GM06990 (cell line): ENCODE measurements around the gene GSTM3.
"Not testable (repeated sequence)": the region's sequence is repeated elsewhere in the genome, so short reads cannot be mapped to it uniquely, and the experiment has no call there.

Experiments
- DNase-seq: peaks from one replicate; pipeline ENCODE4 v3.0.0-alpha.2; 2011; ENCODE audit not compliant: insufficient read length; ENCODE audit errors: extremely low read depth
- H3K27me3 ChIP-seq: replicated peaks from 2 replicates; pipeline ENCODE4 v1.6.0; 2011; ENCODE audit warnings: low read length; ENCODE audit not compliant: control insufficient read depth, insufficient read depth
- H3K36me3 ChIP-seq: 2 replicates; pipeline ENCODE4 v1.5.1; 2011; ENCODE audit warnings: low read length; ENCODE audit not compliant: control insufficient read depth, insufficient read depth
- H3K4me3 ChIP-seq: replicated peaks from 2 replicates; pipeline ENCODE4 v1.5.1; 2011; ENCODE audit warnings: low read depth, mild to moderate bottlenecking, control low read depth, low read length
- TF ChIP-seq, protein P1 (sequence below): IDR thresholded peaks from 2 replicates; pipeline ENCODE4 v1.5.1; 2011; ENCODE audit warnings: low read length, control low read depth, mild to moderate bottlenecking, inconsistent platforms; ENCODE audit not compliant: insufficient read depth, poor library complexity, severe bottlenecking

GSTM3 gene

DNA sequence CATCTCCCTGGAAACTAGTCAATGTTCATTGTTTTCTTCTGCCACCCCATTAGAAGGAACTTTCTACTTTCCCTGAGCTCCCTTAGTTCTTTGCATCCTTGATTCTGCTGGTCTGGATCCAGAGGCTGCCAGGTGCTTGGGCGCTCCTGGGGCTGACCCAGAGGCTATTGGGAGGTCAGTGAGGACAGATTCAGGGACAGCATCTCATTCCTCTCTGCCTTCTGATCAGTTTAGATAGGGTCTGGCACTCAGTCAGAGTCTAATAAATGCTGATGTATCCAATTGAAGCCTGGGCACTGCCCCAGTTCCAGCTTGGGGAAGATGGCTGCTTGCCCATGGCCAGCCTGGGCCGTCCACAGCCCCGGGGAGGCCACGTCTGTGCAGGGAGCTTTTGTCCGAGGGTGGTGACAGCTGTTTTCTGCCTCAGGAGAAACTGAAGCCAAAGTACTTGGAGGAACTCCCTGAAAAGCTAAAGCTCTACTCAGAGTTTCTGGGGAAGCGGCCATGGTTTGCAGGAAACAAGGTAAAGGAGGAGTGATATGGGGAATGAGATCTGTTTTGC, 50.9 kb downstream of the GSTM3 start:
- TF ChIP-seq, protein P1, sequence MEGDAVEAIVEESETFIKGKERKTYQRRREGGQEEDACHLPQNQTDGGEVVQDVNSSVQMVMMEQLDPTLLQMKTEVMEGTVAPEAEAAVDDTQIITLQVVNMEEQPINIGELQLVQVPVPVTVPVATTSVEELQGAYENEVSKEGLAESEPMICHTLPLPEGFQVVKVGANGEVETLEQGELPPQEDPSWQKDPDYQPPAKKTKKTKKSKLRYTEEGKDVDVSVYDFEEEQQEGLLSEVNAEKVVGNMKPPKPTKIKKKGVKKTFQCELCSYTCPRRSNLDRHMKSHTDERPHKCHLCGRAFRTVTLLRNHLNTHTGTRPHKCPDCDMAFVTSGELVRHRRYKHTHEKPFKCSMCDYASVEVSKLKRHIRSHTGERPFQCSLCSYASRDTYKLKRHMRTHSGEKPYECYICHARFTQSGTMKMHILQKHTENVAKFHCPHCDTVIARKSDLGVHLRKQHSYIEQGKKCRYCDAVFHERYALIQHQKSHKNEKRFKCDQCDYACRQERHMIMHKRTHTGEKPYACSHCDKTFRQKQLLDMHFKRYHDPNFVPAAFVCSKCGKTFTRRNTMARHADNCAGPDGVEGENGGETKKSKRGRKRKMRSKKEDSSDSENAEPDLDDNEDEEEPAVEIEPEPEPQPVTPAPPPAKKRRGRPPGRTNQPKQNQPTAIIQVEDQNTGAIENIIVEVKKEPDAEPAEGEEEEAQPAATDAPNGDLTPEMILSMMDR = no peak
- Histone ChIP-seq H3K36me3 (no peaks in the 10 kb centered on the region), H3K27me3 (no peaks in the 10 kb centered on the region), H3K4me3 (no peak overlapping the region)
- no peak for DNase-seq

DNA sequence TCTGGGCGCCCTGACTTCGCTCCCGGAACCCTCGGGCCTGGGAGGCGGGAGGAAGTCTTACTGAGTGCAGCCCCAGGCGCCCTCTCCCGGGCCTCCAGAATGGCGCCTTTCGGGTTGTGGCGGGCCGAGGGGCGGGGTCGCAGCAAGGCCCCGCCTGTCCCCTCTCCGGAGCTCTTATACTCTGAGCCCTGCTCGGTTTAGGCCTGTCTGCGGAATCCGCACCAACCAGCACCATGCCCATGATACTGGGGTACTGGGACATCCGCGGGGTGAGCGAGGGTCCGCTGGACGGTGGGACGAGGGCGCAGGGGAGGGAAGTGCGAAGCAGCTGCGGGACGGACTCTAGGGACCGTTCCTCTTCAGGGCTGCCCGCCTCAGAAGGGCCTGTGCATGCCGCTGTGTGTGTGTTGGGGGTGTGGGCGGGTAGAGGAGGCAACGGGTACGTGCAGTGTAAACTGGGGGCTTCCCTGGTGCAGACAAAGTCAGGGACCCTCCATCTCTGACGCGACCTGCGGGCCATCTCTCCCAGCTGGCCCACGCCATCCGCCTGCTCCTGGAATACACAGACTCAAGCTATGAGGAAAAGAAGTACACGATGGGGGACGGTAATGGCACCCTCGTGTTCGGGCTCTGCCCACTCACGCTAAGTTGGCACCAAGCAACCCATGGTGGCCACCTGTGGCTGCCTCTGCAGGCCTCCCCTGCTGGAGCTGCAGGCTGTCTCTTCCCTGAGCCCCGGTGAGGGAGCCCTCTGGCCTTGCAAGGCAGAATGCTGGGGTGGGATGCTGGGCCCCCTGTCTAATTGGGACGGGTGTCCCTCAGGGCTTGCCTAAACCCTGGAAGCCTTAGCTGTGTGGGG, 53.0 kb downstream of the GSTM3 start, which contains the start of gene GSTM1:
Gene GSTM1, plus strand, starts transcription at position 177 of the 859 bp plus-strand sequence. Its CDS starts 57 bp downstream, at position 234.
- TF ChIP-seq, protein P1 = no peak
- no peak for DNase-seq
- Histone ChIP-seq H3K4me3 (no peak within 1 kb of the TSS), H3K27me3 (no peaks in the 10 kb centered on the region), H3K36me3 (no peaks in the 10 kb centered on the region)

DNA sequence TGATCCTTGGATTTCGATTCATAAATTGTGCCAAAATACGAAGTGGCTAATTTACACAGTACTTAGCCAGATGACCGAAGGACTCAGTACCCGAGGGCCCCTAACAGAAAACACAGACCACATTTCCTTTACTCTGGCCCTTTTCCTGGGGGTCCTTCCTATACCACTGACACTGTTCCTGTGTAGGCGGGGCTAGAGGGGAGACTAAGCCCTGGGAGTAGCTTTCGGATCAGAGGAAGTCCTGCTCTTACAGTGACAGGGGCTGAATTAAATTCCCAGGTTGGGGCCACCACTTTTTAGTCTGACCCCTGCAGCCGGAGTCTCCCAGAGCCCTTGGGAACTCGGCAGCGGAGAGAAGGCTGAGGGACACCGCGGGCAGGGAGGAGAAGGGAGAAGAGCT, 53.7 kb downstream of the GSTM3 start:
- not testable (repeated sequence) for H3K27me3 ChIP-seq, H3K4me3 ChIP-seq, H3K36me3 ChIP-seq, DNase-seq

DNA sequence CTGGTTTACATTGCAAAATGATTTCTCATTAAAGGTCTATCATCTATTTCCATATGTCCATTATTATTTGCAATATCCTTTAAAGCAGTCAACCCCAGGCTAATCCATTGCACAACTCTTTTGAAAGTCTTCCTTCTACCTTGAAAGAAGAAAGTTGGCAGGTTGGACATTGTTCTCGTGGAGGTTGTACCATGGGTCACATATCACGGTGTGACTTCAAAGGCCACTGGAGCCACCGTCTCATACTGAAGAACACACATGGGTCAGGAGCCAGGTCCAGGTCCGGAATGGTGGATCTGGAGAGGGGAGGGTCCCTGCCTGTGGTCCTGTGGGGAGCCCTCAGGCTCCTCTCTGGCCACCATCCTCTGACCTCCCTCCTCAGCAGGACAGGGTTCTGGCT, 54.9 kb downstream of the GSTM3 start:
- not testable (repeated sequence) for H3K27me3 ChIP-seq, H3K36me3 ChIP-seq, DNase-seq, H3K4me3 ChIP-seq

DNA sequence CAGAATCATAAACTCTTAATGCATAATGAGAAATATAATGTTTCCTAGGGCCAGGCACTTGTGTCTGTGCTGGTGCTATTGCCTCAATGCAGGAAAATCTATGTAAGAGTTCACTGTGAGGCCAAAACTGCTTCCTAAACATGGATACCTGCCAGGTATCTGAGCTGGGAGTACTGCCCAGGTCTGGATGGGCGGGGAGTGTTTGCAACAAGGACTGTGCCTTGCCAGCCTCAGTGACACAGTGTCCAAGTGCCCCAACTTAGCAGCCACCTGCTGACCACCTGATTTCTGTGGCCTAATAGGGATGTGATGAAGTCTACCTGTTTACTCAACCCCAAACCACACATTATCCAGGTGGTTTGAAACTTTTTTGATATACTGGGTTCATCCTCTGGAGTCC, 55.4 kb downstream of the GSTM3 start:
- H3K27me3 ChIP-seq, H3K36me3 ChIP-seq, DNase-seq, H3K4me3 ChIP-seq: not testable (repeated sequence)

DNA sequence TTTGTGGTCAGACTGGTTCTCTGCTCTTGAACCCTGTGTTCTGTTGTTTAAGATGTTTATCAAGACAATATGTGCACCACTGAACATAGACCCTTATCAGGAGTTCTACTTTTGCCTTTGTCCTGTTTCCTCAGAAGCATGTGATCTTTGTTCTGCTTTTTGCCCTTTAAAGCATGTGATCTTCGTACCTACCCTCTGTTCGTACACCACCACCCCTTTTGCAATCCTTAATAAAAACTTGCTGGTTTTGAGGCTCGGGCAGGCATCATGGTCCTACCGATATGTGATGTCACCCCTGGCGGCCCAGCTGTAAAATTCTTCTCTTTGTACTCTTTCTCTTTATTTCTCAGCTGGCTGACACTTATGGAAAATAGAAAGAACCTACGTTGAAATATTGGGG, 56.1 kb downstream of the GSTM3 start:
- not testable (repeated sequence) for DNase-seq

More for the DNA sequence above, 56.1 kb downstream of the GSTM3 start:
- not testable (repeated sequence) for H3K36me3 ChIP-seq, H3K27me3 ChIP-seq, H3K4me3 ChIP-seq
